Activated CD8-positive, alpha-beta memory T cell treated with anti-CD3 and anti-CD28 coated beads for 1 hour (primary cell): Measurements from ENCODE around the gene NRSN1.

Experiments
- DNase-seq, 2 donors: peaks; one replicate each; pipeline ENCODE4 v3.0.0-alpha.2; 2020; ENCODE audit warnings: low read depth in 1 of 2; ENCODE audit errors: extremely low read depth in 1 of 2

NRSN1 gene

GRCh38 chr6:24125980-24126379 is at the start of gene NRSN1:
NRSN1 (plus strand) TSS chr6:24126215; CDS start chr6:24134328, 8,113 bp downstream.
- no peak for DNase-seq

- DNase-seq, result no peak
Observed at GRCh38 chr6:24078200-24078599, 47.8 kb upstream of the NRSN1 start.

GRCh38 chr6:24079076-24079475 is 46.9 kb upstream of the NRSN1 start:
- no peak for DNase-seq

- DNase-seq, result no peak
Observed at GRCh38 chr6:24080711-24081110, 45.3 kb upstream of the NRSN1 start.

- DNase-seq, result no peak
Observed at GRCh38 chr6:24089736-24090135, 36.3 kb upstream of the NRSN1 start.

- no peak for DNase-seq
Observed at GRCh38 chr6:24092407-24092806, 33.6 kb upstream of the NRSN1 start.

- DNase-seq, result no peak
Observed at GRCh38 chr6:24093381-24093780, 32.6 kb upstream of the NRSN1 start.

GRCh38 chr6:24099181-24099580 is 26.8 kb upstream of the NRSN1 start:
- no peak for DNase-seq

GRCh38 chr6:24100024-24100769 is 25.8 kb upstream of the NRSN1 start:
- no peak for DNase-seq

GRCh38 chr6:24100770-24101155 is 25.3 kb upstream of the NRSN1 start:
- no peak for DNase-seq

- DNase-seq, result no peak
Observed at GRCh38 chr6:24105191-24105590, 20.8 kb upstream of the NRSN1 start.

- no peak for DNase-seq
Observed at GRCh38 chr6:24106291-24106690, 19.7 kb upstream of the NRSN1 start.

- no peak for DNase-seq
Observed at GRCh38 chr6:24107294-24107693, 18.7 kb upstream of the NRSN1 start.

GRCh38 chr6:24108056-24108455 is 18.0 kb upstream of the NRSN1 start:
- DNase-seq, result no peak

GRCh38 chr6:24110417-24110816 is 15.6 kb upstream of the NRSN1 start:
- DNase-seq, result no peak

- DNase-seq, result no peak
Observed at GRCh38 chr6:24113891-24114290, 12.1 kb upstream of the NRSN1 start.

GRCh38 chr6:24117021-24117420 is 9.0 kb upstream of the NRSN1 start:
- DNase-seq, result no peak

- no peak for DNase-seq
Observed at GRCh38 chr6:24122139-24122538, 3.9 kb upstream of the NRSN1 start.

- no peak for DNase-seq
Observed at GRCh38 chr6:24126586-24127192, 674 bp downstream of the NRSN1 start.

- DNase-seq, result no peak
Observed at GRCh38 chr6:24127316-24127715, 1.3 kb downstream of the NRSN1 start.

- no peak for DNase-seq
Observed at GRCh38 chr6:24131751-24132150, 5.7 kb downstream of the NRSN1 start.

- DNase-seq, result no peak
Observed at GRCh38 chr6:24139080-24139479, 13.1 kb downstream of the NRSN1 start.

- no peak for DNase-seq
Observed at GRCh38 chr6:24139639-24140038, 13.6 kb downstream of the NRSN1 start.
